UCSD-AML1 (cell line): Measurements from ENCODE around the gene S1PR5.

Experiments
- DNase-seq: peaks from one replicate; lab custom pipeline; 2025; ENCODE audit not compliant: unreplicated experiment; lab: John Stamatoyannopoulos, UW

S1PR5 gene

DNA sequence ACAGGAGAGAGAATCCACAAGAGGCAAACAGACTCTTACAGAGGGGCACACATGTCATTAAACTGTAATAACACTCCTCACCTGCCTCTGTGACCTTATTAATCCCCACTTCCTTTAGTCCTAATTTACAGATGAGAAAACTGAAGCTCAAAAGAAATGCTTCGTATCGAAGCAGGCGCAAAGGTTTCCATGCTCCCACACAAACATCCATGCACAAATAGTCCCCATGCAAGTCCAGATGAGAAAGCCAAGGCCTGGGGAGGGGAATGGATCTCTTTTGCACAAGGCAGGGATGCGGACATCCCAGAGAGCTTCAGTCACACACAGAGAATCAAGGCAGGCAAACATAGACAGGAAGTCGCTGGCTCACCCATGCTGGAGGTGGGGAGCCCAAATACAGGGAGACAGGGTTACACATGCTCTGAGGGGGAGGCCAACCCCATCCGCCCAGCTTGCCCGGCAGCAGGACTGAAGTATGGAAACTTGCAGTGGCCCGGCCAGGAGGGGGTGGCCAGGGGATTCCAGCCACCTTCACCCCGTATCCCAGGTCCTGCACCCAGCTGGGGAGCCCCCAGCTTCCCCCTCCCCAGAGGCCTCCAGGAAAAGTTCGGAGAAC lies 468 bp downstream of the S1PR5 start:
- DNase-seq: no peak

GRCh38 chr19:10516064-10516385 lies 1.2 kb downstream of the S1PR5 start:
- DNase-seq: no peak

DNA sequence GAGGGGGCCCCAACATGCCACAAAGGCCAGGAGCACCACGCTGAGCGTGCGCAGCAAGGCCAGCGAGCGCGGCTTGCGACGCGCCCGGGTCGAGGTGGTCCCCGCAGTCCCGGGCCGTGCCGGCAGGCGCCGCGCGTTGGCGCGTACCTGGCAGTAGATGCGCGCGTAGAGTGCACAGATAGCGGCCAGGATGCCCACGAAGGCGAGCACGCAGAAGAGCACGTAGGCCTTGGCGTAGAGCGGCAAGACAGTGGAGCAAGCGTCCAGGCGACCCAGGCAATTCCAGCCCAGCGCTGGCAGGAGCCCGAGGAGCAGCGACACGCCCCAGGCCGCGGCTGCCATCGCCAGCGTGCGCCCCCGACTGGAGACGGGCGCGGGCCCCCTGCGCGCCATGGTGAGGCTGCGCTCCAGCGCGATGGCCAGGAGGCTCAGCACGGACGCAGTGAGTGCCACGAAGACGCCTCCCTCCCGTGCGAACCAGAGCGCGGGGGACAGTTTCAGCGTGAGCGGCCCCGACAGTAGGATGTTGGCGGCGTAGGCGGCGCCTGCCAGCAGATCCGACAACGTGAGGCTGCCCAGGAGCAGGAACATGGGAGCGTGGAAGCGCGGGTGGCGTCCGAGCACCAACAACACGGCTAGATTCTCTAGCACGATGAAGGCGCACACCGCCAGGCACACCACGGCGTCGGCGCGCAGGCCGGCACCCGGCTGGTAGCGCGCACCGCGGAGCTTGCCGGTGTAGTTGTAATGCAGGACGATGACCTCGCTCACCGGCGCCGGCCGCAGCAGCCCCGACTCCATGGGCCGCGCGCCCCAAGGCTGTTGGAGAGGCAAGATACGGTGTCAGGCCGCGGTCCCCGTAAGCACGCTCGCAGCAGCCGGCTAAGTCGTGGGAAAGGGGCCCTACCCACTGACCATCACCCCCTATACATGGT lies 2.8 kb downstream of the S1PR5 start:
- no peak for DNase-seq

DNA sequence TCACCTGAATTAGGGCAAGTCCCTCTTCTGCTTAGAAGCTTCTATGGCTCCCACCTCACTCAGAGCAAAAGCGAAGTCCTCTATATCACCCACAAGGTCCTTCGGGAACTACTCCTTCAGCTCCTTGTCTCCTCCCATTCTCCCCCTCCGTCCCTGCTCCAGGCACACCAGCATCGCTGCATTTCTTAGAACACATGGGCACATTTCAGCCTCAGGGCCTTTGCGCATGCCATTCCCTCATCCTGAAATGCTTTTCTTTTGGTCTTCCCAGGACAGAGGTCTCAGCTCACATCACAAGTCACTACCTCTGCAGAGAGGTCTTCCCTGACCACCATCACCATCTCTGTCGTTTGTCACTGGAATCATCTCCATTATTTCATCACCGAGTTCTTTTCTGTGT lies 4.0 kb downstream of the S1PR5 start:
- DNase-seq: no peak

DNA sequence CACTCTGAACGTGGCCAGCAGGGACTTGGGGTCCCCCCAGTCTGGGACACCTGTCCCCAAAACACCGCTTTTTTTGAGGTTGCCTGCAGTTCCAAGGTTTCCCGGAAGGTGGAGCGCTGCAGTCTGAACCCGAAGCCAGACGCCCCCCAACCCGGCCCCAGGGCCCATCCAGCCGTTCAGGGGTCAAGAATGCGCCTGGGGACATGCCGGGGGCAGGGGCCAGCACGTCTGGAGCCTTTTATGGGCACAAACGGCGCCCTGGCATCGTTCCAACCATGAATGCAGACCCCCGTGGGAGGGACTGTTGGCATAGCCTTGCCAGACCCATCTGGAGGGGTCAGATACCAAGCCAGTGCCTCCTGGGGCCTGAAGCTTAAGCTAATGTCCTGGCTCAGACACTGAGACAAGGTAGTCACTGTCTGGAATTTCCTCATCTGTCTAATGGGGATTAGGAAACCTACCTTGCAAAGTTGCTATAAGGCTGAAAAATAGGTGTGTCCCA lies 6.9 kb downstream of the S1PR5 start:
- DNase-seq: peak; percentile 38

DNA sequence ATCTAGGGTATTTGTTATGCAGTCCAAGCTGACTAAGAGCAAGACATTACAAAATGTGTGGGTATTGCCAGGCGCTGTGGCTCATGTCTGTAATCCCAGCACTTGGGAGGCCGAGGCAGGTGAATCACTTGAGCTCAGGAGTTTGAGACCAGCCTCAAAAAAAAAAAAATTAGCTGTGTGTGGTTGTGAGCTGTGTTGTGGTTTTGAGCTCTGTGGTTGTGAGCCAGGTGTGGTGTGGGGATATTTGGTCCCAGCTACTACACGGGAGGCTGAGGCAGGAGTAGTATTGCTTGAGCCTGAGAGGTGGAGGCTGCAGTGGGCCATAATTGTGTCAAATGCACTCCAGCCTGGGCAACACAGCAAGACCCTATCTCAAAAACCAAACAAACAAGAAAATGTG lies 8.5 kb downstream of the S1PR5 start:
- DNase-seq: no peak

DNA sequence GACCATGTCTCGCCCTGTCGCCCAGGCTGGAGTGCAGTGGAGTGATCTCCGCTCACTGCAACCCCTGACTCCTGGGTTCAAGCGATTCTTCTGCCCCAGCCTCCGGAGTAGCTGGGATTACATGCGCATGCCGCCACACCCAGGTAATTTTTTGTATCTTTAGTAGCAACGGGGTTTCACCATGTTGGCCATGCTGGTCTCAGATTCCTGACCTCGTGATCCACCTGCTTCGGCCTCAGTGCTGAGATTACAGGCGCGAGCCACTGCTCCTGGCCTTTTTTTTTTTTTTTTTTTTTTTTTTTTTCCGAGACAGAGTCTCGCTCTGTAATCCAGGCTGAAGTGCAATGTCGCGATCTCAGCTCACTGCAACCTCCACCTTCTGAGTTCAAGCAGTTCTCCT lies 9.2 kb downstream of the S1PR5 start:
- no peak for DNase-seq

DNA sequence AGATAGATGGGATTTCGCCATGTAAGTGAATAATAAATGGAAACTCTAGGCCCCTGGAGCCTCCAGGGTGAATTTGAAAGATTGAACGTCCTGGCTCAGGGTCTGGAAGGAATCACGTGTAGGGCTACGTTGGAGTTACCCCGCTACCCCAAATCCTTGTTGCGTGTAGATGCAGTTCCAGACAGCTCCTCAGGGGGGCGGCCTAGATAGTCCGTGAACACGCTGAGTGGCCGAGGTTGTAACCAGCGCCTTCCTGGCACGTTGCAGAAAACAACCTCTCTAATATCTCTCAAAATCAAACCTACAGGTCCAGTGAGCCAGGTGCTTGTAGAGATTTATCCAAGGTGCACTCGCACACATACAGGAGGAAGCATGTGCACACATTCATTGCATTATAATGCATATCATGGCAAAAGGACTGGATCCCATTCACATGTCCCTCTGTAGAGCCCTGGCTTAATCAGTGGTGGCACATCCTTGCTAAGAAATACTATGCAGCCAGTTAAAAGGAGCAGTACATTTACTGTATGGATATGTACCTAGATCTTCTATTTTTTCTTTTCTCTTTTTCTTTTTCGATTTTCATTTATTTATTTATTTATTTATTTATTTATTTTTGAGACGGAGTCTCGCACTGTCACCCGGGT lies 11.5 kb downstream of the S1PR5 start:
- DNase-seq: peak; percentile 77

DNA sequence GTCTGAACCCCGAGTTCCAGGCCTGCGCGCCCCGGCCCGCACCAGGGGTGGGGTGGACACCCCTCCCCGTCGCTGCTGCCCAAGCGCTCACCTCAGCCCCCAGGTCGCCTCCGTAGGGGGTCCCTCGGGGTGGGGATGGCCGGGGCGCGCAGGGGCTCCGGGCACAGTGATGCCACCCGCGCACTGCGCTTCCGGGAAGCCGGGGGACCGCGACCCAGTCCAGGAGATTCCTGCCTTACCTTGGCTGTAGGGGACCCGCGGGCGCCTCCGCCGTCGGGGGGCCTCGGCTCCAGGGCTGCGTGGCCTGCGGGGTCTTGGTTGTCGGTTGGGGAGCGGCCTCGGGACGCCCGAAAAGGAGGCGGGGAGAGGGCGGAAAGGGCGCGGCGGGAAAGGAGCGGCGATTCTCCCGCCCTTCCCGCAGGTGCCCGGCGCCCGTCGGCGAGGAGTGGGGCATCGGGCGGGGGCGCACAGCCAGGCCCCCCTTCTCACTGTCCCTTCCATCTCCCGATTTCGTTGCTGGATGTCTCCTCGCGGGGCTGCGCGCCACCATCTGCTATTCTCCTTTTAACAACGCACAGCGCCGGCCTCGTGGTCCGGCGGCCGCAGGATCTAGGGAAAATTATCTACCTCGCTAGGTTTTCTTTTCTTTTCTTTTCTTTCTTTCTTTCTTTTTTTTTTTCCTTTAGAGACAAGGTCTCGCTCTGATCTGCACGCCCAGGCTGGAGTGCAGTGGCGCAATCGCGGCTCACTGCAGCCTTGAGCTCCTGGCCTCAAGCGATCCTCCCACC lies 14.1 kb downstream of the S1PR5 start, which contains the start of gene KEAP1:
Gene KEAP1 (minus strand): TSS at position 355 of the 788 bp plus-strand sequence. CDS start 3,323 bp downstream, outside the sequence.
- DNase-seq: peak; percentile 48

DNA sequence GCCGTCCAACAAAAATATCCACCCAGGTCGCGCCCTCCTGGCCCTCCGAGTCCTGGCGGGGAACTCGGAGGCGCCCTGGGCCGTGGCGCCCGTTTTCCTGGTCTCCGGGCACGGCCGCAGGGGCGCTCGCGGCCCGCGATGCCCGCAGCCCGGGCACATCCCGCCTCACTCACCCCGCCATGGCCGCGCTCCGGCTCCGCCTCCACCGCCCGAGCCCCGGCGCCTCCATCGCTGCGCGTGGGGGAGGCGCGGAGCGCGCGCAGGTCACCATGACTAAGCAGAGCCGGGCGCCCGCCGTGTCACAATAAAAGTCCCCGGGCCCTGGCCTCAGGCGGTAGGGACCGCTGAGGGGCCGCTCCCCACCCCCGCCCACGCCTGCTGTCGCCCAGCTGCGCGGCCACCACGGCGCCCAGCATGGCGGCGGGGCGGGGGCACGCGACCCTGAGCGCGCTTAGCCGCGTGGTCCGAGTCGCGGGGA lies 14.7 kb downstream of the S1PR5 start:
- peak; percentile 96 for DNase-seq

- DNase-seq: peak; percentile 64
These were observed 15.2 kb downstream of the S1PR5 start for GRCh38 chr19:10501971-10502523.

- no peak for DNase-seq
These were observed 17.0 kb downstream of the S1PR5 start for GRCh38 chr19:10500247-10500592.

- DNase-seq: no peak
These were observed 17.5 kb downstream of the S1PR5 start for GRCh38 chr19:10499550-10500246.

GRCh38 chr19:10497371-10497770 lies 19.9 kb downstream of the S1PR5 start:
- DNase-seq: no peak

DNA sequence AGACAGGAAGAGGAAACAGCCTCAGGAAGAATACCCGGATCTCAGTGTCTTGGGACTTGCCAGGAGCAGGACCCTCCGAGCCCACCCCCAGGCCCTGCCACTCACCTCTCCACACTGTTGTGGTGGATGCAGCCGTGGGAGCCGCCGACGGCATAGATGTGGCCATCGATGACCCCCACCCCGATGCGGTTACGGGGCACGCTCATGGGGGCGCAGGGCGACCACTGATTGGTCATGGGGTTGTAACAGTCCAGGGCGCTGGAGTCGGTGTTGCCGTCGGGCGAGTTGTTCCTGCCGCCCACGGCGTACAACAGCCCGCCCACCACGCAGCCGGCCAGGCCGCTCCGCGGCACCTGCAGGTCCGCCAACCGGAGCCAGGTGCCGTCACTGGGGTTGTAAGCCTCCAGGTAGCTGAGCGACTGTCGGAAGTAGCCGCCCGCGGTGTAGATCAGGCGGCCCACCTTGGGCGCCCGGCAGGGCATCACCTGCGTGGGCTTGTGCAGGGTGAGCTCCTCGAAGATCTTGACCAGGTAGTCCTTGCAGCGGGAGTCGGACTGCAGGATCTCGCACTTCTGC lies 25.7 kb downstream of the S1PR5 start:
- DNase-seq: no peak

GRCh38 chr19:10486551-10486950 lies 30.7 kb downstream of the S1PR5 start:
- DNase-seq: no peak

DNA sequence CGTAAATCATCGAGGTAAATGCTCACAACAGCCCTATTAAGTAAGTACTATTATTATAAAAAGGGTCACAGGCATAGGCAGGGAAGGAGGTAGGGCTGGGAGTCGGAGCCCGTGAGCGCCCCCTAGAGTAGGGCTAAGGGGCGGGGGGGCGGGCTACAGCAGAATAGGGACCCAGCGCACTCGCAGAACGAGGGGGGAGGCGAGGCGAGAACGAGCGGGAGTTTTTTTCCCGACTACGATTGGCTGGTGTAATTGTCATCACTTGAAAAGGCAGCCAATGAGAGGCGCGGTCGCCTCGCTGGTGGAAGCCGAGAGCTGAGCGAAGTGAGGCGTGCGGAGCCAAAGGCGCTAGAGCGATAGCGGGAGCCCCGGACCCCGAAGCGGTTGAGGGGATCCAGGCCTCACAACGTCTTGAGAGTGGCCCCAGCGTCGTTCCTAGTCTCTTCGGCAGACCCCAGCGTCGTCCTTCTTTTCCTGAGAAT lies 38.3 kb downstream of the S1PR5 start:
- no peak for DNase-seq

GRCh38 chr19:10478476-10478875 lies 38.8 kb downstream of the S1PR5 start:
- no peak for DNase-seq

DNA sequence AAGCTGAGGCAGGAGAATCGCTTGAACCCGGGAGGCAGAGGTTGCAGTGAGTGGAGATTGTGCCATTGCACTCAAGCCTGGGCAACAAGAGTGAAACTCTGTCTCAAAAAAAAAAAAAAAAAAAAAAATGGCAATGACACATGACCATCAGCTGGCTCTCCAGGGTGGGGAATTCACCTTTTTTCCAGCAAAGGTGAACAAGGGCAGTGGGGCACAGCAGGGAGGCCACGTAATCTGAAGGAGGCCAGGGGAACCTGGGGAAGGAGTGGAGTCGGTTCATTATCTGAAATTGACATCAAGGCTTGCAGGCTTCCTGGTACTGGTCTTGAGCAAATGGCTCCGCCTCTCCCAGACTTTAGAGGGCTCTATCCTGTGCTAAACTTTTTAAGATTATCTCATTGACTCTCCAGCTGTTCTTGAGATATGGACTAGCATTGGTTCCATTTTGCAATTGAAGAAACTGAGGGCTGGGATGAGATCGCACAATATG lies 42.2 kb downstream of the S1PR5 start:
- DNase-seq: peak; percentile 14
